Measurements from ENCODE around the gene CENPE. TPM values are rescaled to one million over a fixed set of nuclear protein-coding genes. Genes with fewer than 3 reads are reported as not detected.
"Not testable (repeated sequence)": the region's sequence is repeated elsewhere in the genome, so short reads cannot be mapped to it uniquely, and the experiment has no call there.

The CENPE gene
- total RNA-seq, result 10 to 100 TPM; 56.6 to 73.3 TPM

GRCh38 chr4:103198111-103198765 is at the start of gene CENPE:
Gene CENPE (minus strand): TSS chr4:103198343. CDS start chr4:103198319, 24 bp downstream.
- CTCF ChIA-PET, result interaction anchor here (1.9 kb wide), 1 partner anchor 17 kb away, joined by 4 read pairs; no protein-coding TSS in a partner anchor
- H3K27ac Mint-ChIP-seq, result peak within 1 kb of the TSS; percentile 92
- peak; percentile 88 for ATAC-seq
- no peaks in the 10 kb centered on the region for H3K9me3 Mint-ChIP-seq (ENCODE audit: low read depth)
- peaks cover 36% of the 10 kb centered on the region for H3K36me3 Mint-ChIP-seq
- peaks cover 13% of the 10 kb centered on the region for H3K27me3 Mint-ChIP-seq
- peaks cover 25% of the 10 kb centered on the region for H3K4me1 Mint-ChIP-seq
- DNase-seq, result peak; percentile 90
- peak within 1 kb of the TSS; percentile 92 for H3K4me3 Mint-ChIP-seq

GRCh38 chr4:103244251-103244650 is 46.1 kb upstream of the CENPE start:
- Mint-ChIP-seq H3K36me3 (no peaks in the 10 kb centered on the region), H3K27ac (no peak overlapping the region), H3K4me1 (no peaks in the 10 kb centered on the region), H3K27me3 (no peaks in the 10 kb centered on the region), H3K9me3 (ENCODE audit: low read depth) (peaks cover 3% of the 10 kb centered on the region), H3K4me3 (no peak overlapping the region)
- no peak for DNase-seq
- no peak for ATAC-seq
- CTCF ChIA-PET, result no interaction called here

- H3K36me3 Mint-ChIP-seq; H3K9me3 Mint-ChIP-seq (ENCODE audit: low read depth); H3K4me1 Mint-ChIP-seq; CTCF ChIA-PET; ATAC-seq; H3K4me3 Mint-ChIP-seq; H3K27ac Mint-ChIP-seq; DNase-seq; H3K27me3 Mint-ChIP-seq: not testable (repeated sequence)
Observed at GRCh38 chr4:103230938-103231337, 32.8 kb upstream of the CENPE start.

DNA sequence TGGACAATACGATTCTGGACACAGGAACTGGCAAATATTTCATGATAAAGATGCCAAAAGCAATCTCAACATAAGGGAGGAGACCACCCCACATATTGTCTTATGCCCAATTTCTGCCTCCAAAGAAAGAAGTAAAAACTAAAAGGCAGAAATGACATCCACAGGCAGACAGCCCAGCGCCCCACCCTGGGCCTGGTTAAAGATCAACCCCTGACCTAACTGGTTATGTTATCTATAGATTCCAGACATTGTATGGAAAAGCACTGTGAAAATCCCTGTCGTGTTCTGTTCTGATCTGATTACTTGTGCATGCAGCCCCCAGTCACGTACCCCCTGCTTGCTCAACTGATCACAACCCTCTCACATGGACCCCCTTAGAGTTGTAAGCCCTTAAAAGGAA is 25.4 kb upstream of the CENPE start:
- H3K27ac Mint-ChIP-seq; H3K4me3 Mint-ChIP-seq; ATAC-seq; H3K9me3 Mint-ChIP-seq (ENCODE audit: low read depth); CTCF ChIA-PET; H3K4me1 Mint-ChIP-seq; DNase-seq; H3K36me3 Mint-ChIP-seq: not testable (repeated sequence)
- H3K27me3 Mint-ChIP-seq, result peaks cover 37% of the 10 kb centered on the region

GRCh38 chr4:103207673-103208072 is 9.5 kb upstream of the CENPE start:
- no peak for ATAC-seq
- peaks cover 2% of the 10 kb centered on the region for H3K36me3 Mint-ChIP-seq
- no peak overlapping the region for H3K27ac Mint-ChIP-seq
- H3K4me1 Mint-ChIP-seq, result peaks cover 8% of the 10 kb centered on the region
- DNase-seq, result no peak
- H3K27me3 Mint-ChIP-seq, result peaks cover 38% of the 10 kb centered on the region
- CTCF ChIA-PET, result no interaction called here
- no peak overlapping the region for H3K4me3 Mint-ChIP-seq
- no peaks in the 10 kb centered on the region for H3K9me3 Mint-ChIP-seq (ENCODE audit: low read depth)

DNA sequence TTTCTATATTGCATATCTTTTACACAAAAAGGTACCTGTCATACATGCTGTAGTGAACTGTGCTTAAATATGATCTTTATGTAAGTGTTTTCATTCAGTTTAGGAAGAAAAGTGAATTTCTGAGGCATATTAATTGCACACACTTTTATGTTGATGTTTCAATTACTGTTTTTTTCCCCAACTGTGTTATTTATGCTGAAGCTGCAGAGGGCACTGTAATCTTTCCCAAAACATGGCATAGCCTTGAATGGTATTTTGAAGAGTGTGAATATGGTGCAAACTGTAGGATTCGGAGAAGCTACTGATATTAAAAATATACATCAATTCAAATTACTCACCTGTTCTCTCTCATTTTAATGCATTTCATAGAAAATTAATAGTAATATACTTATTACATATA is 6.0 kb upstream of the CENPE start:
- no peaks in the 10 kb centered on the region for H3K9me3 Mint-ChIP-seq (ENCODE audit: low read depth)
- no peak overlapping the region for H3K4me3 Mint-ChIP-seq
- no peak for ATAC-seq
- no peak overlapping the region for H3K27ac Mint-ChIP-seq
- H3K27me3 Mint-ChIP-seq, result peaks cover 32% of the 10 kb centered on the region
- CTCF ChIA-PET, result no interaction called here
- no peaks in the 10 kb centered on the region for H3K36me3 Mint-ChIP-seq
- no peak for DNase-seq
- H3K4me1 Mint-ChIP-seq, result no peaks in the 10 kb centered on the region

- Mint-ChIP-seq H3K27ac (no peak overlapping the region), H3K9me3 (ENCODE audit: low read depth) (no peaks in the 10 kb centered on the region)
Observed at GRCh38 chr4:103201724-103202123, 3.6 kb upstream of the CENPE start.

DNA sequence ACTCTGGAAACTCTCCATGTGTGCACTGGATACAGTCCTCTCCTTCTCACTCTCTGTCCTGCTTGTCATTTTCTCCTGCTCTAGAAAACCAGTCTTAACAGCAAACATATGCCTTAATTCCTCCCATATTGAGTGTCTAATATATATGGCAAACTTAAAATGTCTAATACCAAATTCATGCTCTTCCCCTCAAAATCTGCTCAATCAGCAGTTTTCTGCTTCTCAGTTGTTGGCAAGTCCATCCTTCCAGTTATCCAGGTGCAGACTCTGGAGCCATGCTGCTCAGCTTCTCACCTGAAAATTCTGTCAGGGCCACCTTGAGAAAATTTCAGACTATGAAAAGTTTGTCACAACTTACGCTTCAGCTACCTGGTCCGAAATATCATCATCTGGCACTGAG is 3.1 kb upstream of the CENPE start:
- CTCF ChIA-PET, result no interaction called here
- peaks cover 15% of the 10 kb centered on the region for H3K4me1 Mint-ChIP-seq

More at GRCh38 chr4:103201724-103202123, 3.6 kb upstream of the CENPE start:
- ATAC-seq (no peak), DNase-seq (no peak)
- Mint-ChIP-seq H3K27me3 (peaks cover 21% of the 10 kb centered on the region), H3K4me3 (no peak overlapping the region), H3K4me1 (peaks cover 12% of the 10 kb centered on the region), H3K36me3 (peaks cover 8% of the 10 kb centered on the region)
- CTCF ChIA-PET, result no interaction called here

GRCh38 chr4:103199009-103199408 is 866 bp upstream of the CENPE start:
- Mint-ChIP-seq H3K9me3 (ENCODE audit: low read depth) (no peaks in the 10 kb centered on the region), H3K27me3 (peaks cover 16% of the 10 kb centered on the region), H3K4me1 (peaks cover 25% of the 10 kb centered on the region), H3K27ac (peak overlapping the region; percentile 92), H3K36me3 (peaks cover 28% of the 10 kb centered on the region), H3K4me3 (peak overlapping the region; percentile 92)
- DNase-seq (no peak), ATAC-seq (no peak)
- CTCF ChIA-PET, result interaction anchor here (0.6 kb wide), 1 partner anchor 65 kb away, joined by 3 read pairs; no protein-coding TSS in a partner anchor

More for the DNA sequence above, 3.1 kb upstream of the CENPE start:
- Mint-ChIP-seq H3K27ac (no peak overlapping the region), H3K4me3 (no peak overlapping the region), H3K9me3 (ENCODE audit: low read depth) (no peaks in the 10 kb centered on the region), H3K36me3 (peaks cover 9% of the 10 kb centered on the region), H3K27me3 (peaks cover 21% of the 10 kb centered on the region)
- ATAC-seq (no peak), DNase-seq (no peak)

DNA sequence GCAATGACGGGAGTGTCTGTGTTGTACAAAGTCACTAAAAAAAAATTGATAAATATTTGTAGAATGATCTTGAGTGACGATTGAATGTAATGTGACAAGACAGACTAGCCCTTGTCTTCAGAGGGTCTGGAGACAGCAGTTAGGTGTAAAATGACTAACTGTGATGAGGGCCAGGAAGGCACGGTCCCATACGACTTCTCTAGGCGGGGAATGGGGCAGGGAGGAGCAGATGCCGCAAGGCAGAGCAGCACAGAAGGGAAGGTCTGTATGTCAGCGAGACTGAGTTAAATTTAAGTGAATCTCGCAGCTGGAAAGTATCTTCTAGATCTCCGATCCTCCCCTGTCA is 405 bp downstream of the CENPE start:
- Mint-ChIP-seq H3K9me3 (ENCODE audit: low read depth) (no peaks in the 10 kb centered on the region), H3K36me3 (peaks cover 39% of the 10 kb centered on the region), H3K4me3 (peak overlapping the region; percentile 92), H3K27ac (peak overlapping the region; percentile 88), H3K27me3 (peaks cover 11% of the 10 kb centered on the region), H3K4me1 (peaks cover 25% of the 10 kb centered on the region)
- peak; percentile 65 for ATAC-seq
- no peak for DNase-seq
- CTCF ChIA-PET, result interaction anchor here (1.9 kb wide), 1 partner anchor 16 kb away, joined by 4 read pairs; no protein-coding TSS in a partner anchor

DNA sequence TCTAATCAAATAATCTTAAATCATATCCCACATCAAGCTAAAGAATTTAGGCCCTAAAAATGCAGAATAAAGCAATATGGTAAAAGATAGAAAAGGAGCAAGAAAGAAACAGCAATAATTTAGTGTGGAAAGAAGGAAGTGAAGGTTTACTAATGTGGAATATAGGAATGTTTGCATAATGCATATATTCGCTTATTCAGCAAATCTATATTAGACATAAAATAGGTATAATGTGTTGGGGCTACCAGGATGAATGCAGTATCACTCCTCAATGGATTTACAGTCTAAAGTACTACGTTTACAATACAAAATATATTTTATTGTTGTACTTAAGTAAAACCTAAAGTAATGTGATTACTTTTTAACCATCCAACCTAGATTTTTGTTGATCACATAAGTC is 4.7 kb downstream of the CENPE start:
- ATAC-seq (no peak), DNase-seq (no peak)
- H3K9me3 Mint-ChIP-seq (ENCODE audit: low read depth), result no peaks in the 10 kb centered on the region
- CTCF ChIA-PET, result no interaction called here
- peaks cover 76% of the 10 kb centered on the region for H3K36me3 Mint-ChIP-seq
- H3K27ac Mint-ChIP-seq, result no peak overlapping the region
- H3K4me1 Mint-ChIP-seq, result peaks cover 24% of the 10 kb centered on the region
- no peaks in the 10 kb centered on the region for H3K27me3 Mint-ChIP-seq
- H3K4me3 Mint-ChIP-seq, result no peak overlapping the region

GRCh38 chr4:103171006-103171405 is 27.1 kb downstream of the CENPE start:
- peaks cover 81% of the 10 kb centered on the region for H3K36me3 Mint-ChIP-seq
- H3K4me1 Mint-ChIP-seq, result peaks cover 8% of the 10 kb centered on the region
- CTCF ChIA-PET, result interaction anchor here (1.4 kb wide), 1 partner anchor 15 kb away, joined by 3 read pairs; no protein-coding TSS in a partner anchor
- peaks cover 17% of the 10 kb centered on the region for H3K9me3 Mint-ChIP-seq (ENCODE audit: low read depth)
- DNase-seq (no peak), ATAC-seq (no peak)
- no peak overlapping the region for H3K4me3 Mint-ChIP-seq
- H3K27me3 Mint-ChIP-seq, result no peaks in the 10 kb centered on the region
- H3K27ac Mint-ChIP-seq, result no peak overlapping the region

GRCh38 chr4:103169750-103170149 is 28.4 kb downstream of the CENPE start:
- H3K27ac Mint-ChIP-seq, H3K4me1 Mint-ChIP-seq, CTCF ChIA-PET, H3K4me3 Mint-ChIP-seq, H3K27me3 Mint-ChIP-seq, DNase-seq, ATAC-seq: not testable (repeated sequence)
- Mint-ChIP-seq H3K9me3 (ENCODE audit: low read depth) (peaks cover 17% of the 10 kb centered on the region), H3K36me3 (peaks cover 81% of the 10 kb centered on the region)

DNA sequence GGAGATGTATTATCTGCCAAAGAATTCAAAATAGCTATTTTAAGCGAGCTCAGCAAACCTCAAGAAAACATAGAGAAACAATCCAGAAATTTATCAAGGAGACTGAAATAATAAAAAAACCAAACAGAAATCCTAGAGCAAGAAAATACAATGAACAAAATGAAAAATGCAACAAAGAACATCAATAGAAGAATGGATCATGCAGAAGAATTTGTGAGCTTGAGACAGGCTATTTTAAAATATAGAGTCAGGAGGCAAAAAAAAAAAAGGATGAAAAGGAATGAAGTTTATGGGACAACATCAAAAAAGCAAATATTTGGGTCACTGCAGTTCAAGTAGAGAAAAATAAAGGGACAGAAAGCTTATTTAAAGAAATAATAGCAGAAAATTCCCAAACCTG is 29.1 kb downstream of the CENPE start:
- H3K9me3 Mint-ChIP-seq (ENCODE audit: low read depth), result peaks cover 17% of the 10 kb centered on the region
- CTCF ChIA-PET, result no interaction called here
- peaks cover 6% of the 10 kb centered on the region for H3K4me1 Mint-ChIP-seq
- H3K27me3 Mint-ChIP-seq, result no peaks in the 10 kb centered on the region
- H3K27ac Mint-ChIP-seq, result no peak overlapping the region
- no peak for ATAC-seq
- no peak overlapping the region for H3K4me3 Mint-ChIP-seq
- no peak for DNase-seq
- H3K36me3 Mint-ChIP-seq, result peaks cover 78% of the 10 kb centered on the region

All from activated CD8-positive, alpha-beta memory T cell treated with anti-CD3 and anti-CD28 coated beads, Interleukin-2, amount 10 ng/mL, durations not matched to agents 7 days and 5 days (primary cell).